Keratinocyte (primary cell): ENCODE measurements around the gene PM20D2.

Experiments
- EZH2 ChIP-seq: IDR thresholded peaks from one replicate; pipeline ENCODE4 v1.6.1; 2012; ENCODE audit warnings: inconsistent platforms, mild to moderate bottlenecking, low read length, moderate library complexity
- TF ChIP-seq, protein P1 (sequence below), 3 experiments: IDR thresholded peaks in 1 of 3; conservative IDR thresholded peaks in 1 of 3; optimal IDR thresholded peaks in 1 of 3; 2 replicates in 2 of 3; 3 replicates in 1 of 3; pipeline versions ENCODE3 to v1.5.1; 2011; ENCODE audit warnings: low read length in 3 of 3, mild to moderate bottlenecking in 3 of 3, moderate library complexity in 2 of 3, control low read depth in 1 of 3, inconsistent platforms in 1 of 3; ENCODE audit not compliant: insufficient read depth in 2 of 3; ENCODE audit errors: extremely low read depth in 1 of 3

DNA sequence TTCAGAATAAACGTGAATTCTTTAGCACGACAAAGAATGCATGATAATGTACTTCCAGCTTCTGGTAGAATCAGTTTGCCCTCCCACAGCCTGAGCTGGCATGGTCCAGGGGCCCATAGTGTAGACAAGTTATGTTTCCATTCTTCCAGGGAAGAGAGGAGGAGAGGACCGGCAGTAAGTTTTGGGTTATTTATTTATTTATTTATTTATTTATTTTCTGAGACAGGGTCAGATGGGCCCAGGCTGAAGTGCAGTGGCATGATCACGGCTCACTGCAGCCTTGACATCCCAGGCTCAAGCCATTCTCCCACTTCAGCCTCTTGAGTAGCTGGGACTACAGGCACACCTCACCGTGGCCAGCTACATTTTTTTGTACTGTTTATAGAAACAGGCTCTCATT, 66.6 kb downstream of the PM20D2 start:
- TF ChIP-seq, protein P1, sequence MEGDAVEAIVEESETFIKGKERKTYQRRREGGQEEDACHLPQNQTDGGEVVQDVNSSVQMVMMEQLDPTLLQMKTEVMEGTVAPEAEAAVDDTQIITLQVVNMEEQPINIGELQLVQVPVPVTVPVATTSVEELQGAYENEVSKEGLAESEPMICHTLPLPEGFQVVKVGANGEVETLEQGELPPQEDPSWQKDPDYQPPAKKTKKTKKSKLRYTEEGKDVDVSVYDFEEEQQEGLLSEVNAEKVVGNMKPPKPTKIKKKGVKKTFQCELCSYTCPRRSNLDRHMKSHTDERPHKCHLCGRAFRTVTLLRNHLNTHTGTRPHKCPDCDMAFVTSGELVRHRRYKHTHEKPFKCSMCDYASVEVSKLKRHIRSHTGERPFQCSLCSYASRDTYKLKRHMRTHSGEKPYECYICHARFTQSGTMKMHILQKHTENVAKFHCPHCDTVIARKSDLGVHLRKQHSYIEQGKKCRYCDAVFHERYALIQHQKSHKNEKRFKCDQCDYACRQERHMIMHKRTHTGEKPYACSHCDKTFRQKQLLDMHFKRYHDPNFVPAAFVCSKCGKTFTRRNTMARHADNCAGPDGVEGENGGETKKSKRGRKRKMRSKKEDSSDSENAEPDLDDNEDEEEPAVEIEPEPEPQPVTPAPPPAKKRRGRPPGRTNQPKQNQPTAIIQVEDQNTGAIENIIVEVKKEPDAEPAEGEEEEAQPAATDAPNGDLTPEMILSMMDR (optimal IDR thresholded peaks at IDR 0.05 in 1 of 3, IDR thresholded peaks at IDR 0.05 in 1 of 3, conservative IDR thresholded peaks at IDR 0.05 in 1 of 3; ENCODE audit: extremely low read depth in 1 of 3, insufficient read depth in 2 of 3, low read length in 3 of 3): no peak
- TF ChIP-seq EZH2: no peak
